Putamen (tissue), 1 donor: Measurements from ENCODE around the gene CACNA1H.
"Not testable (repeated sequence)": the region's sequence is repeated elsewhere in the genome, so short reads cannot be mapped to it uniquely, and the experiment has no call there.

Source experiments
- DNase-seq: peaks from one replicate; pipeline ENCODE4 v3.0.0-alpha.2; 2016; ENCODE audit warnings: low spot score

Gene CACNA1H

DNA sequence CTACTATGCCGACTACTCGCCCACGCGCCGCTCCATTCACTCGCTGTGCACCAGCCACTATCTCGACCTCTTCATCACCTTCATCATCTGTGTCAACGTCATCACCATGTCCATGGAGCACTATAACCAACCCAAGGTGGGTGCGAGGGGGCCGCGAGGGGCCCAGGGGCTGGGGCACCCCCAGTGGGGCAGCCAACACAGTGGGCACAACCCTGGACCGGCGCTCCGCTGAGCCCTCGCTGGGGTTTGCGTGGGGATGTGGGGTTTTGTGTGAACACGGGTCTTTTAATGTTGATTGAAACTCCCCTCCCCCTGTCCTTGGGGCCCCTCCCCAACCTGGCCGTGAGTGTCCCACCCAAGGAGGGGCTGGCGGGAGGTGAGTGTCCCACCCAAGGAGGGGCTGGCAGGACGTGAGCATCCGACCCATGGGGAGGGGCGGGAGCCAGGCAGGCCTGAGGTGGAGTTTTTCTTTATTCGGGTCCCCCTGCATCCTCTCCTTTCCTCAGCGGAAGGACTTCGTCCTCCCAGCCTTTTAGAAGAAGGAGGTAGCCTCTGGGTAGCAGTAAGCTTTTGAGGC lies 61.0 kb downstream of the CACNA1H start:
- DNase-seq: no peak

DNA sequence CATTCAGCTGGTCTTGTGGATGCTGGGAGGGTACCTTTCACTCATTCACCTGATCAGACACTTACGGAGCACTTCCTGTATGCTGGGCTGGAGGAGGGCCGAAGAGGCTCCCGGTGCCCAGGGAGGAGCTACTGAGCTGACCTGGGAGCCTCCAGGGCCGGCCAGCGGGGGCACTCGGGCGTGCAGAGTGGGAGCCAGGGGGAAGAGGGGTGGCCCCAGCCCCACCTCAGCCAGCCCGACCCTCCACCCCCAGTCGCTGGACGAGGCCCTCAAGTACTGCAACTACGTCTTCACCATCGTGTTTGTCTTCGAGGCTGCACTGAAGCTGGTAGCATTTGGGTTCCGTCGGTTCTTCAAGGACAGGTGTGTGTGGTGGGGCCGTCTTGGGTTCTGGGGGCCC lies 61.8 kb downstream of the CACNA1H start:
- no peak for DNase-seq

DNA sequence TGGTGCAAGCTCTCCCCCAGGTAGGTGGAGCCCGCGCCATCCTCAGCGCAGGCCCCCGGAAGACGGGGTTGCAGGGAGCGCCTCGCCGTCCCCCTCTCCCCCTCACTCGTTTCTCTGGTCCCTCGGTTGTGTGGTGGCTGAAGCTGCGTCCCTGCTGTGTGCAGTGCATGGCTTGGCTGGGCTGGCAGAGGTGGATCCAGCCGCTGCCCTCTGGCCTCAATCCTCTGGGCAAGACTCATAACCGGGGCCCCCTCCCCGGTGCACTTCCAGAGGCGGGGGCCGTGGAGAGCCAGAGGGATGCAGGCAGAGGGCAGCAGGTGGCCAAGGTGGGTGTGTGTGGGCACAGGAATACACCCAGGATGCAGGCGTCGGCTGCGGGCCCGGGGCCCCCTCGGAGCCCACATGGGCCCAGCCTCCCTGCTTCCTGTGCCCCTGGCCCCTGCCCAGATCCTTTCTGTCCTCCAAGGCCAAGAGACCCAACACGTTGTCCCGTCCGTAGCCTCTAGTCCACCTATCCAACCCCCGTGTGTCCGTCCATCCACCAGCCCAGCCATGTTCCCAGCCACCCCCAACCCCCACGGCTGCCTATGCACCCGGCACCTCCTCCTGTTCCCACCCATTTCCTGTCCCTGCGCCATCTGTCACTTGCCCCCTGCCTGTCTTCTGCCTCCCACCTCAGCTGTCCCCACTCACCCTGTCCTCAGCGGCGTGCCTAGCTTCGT lies 62.8 kb downstream of the CACNA1H start:
- no peak for DNase-seq

- DNase-seq: no peak
Measured at GRCh38 chr16:1216296-1216619, 63.4 kb downstream of the CACNA1H start.

DNA sequence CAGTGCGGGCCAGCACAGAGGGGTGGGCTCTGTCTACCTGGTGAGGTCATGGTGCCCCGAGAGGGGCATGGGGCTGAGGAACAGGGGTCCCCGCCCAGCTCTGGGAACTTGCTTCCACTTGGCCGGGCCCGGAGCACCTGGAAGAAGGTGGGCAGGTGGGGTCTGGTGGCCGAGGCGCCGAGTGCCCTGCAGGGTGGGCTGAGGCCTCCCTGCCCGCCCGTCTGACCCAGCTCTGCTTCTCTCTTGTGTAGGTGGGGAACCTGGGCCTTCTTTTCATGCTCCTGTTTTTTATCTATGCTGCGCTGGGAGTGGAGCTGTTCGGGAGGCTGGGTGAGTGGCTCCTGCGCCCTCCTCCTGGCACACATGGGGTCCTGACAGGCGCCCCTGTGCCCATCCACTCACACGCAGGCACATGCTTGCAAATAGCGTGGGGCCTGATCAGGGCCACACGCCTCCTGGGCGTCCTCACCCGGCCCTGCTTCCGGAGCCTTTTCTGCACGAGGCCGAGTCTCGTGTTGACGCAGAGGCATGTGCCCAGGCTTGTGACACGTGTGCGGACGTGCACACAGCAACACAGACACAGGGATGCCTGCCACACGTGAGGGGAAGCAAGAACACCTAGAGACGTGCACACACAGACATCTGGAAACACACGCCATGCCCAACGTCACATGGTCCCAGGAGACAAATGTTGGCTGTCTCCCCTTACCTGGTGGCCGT lies 63.9 kb downstream of the CACNA1H start:
- DNase-seq: peak; percentile 32

DNA sequence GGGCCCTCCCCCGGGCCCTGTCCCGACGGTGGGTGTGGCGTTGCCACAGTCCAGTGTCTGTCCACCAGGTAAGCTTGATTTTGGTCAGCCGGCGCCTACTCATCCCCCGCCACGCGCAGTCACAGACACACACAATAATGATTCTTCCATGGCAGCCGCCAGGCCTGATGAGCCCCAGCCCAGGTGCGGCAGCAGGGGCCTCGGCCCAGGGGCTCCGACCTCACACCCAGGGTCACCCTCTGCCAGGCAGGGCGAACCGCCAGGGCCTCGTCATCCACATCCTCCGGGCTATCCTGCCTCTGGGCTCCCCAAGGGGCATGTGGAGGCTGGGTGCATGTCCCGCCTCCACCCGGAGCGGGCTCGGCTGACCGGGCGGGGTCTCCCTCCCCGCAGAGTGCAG lies 64.6 kb downstream of the CACNA1H start:
- no peak for DNase-seq

GRCh38 chr16:1218061-1218929 lies 65.4 kb downstream of the CACNA1H start:
- DNase-seq: no peak

- no peak for DNase-seq
Measured at GRCh38 chr16:1218930-1219611, 66.2 kb downstream of the CACNA1H start.

GRCh38 chr16:1220098-1220728 lies 67.3 kb downstream of the CACNA1H start:
- DNase-seq: no peak

- no peak for DNase-seq
Measured at GRCh38 chr16:1220841-1221627, 68.1 kb downstream of the CACNA1H start.

- peak; percentile 71 for DNase-seq
Measured at GRCh38 chr16:1221628-1222552, 69.0 kb downstream of the CACNA1H start.

- DNase-seq: no peak
Measured at GRCh38 chr16:1222553-1223354, 69.8 kb downstream of the CACNA1H start.

DNA sequence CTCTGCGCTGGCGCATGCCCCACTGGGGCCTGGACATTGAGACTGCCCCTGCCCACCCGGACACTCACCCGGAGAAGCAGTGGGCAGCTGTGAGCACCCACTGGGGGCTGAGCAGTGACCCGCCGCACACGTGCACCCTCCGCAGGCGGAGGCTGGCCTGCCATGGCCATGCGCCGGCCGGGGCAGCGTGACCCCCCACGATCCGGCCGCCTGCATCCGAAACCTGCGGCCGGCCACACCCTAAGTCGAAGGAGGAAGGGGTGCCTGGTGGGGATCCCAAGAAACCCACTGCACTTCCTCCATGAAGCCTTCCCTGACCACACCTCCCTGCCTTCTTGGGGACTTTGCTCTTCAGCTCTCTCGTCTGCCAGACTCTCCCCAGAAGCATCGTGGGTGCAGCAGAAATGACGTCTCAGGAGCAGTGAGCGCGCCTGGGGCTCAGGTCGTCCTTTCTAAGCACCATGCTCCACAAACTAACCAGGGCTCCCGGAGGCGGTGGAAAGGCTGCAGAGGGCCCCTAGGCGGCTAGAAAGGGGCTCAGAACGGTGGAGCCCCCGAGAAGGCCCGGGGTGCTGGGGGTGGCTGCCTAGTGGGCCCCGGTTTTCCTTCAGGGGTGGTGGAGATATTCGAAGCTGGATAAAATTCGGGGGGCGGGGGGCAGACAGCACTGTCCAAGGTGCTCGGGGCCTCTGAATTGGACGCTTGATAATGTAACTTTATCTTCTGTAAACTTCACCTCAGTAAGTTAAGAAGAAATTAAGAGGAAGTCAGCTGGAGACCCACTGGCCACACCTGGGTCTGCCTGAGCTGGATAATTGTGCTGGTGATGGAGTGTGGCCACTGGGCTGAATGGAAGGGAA lies 70.7 kb downstream of the CACNA1H start:
- peak; percentile 34 for DNase-seq

DNA sequence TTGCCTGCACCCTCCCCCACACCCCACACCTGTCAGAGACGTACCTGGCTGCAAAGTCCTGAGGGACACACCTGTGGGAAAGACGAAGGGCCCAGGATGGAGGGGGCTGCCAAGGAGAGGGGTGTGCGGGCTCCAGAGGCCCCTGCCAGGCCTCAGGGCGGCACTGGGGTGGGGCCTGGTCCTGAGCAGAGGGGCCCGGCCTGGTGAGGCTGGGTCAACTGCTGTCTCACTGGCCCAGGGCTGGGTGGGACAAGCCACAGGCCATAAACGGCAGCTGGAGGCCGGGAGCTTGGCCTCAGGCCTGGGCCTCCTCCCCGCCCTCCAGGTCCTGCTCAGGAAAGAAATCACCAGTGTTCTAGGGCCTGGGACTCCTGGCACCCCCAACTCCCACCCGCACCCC lies 71.7 kb downstream of the CACNA1H start:
- no peak for DNase-seq

DNA sequence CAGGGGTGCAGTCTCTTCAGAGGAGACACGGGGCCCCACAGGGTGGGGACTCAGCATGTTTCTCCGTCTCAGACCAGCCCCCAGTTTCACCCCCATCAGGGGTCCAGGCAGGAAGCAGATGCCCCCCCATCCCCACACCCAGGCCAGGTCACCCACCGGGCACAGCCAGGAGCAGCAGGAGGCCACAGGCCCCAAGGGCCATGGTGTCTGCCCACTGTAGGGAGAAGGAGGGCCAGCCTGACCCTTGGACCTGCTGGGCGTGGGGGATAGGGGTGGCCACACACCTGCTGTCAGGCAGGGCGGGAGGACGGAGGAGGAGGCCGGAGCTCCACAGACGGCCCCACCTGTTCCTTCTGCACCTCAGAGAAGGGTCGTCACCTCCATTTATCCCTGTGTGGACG lies 72.1 kb downstream of the CACNA1H start, which contains the start of gene TPSG1:
Gene TPSG1 (minus strand): TSS at position 218 of the 401 bp plus-strand sequence. CDS start 16 bp downstream, at position 202.
- DNase-seq: no peak

DNA sequence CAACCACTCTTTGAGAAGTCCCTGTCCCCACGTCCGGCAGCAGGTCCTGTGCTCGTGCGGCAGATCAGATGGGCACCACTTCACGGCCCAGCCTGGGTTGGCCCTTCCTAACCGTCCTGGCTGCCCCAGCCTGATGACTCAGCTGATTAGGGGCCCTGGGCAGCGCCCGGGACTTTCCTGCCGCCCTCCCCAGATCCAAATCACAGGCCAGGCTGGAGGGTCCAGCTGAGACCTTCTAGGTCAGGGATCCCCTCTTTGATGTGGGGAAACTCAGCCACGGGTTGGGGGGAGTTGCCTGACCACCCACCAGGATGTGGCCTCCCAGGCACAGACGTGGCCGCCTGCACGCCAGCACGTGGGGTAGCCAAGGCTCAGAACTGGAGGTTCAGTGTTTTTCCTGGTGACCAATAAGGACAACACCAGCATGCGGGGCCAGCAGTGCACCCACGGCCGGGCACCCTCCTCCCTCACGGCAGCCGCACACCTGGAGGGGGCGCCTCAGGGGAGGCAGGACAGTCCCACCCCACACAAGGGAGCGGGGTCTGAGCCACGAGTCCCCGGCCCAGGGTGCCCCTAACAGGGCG lies 72.9 kb downstream of the CACNA1H start:
- not testable (repeated sequence) for DNase-seq

GRCh38 chr16:1226692-1227091 lies 73.8 kb downstream of the CACNA1H start:
- DNase-seq: not testable (repeated sequence)
